Measurements from ENCODE around the gene ARL4D.

Gene ARL4D

DNA sequence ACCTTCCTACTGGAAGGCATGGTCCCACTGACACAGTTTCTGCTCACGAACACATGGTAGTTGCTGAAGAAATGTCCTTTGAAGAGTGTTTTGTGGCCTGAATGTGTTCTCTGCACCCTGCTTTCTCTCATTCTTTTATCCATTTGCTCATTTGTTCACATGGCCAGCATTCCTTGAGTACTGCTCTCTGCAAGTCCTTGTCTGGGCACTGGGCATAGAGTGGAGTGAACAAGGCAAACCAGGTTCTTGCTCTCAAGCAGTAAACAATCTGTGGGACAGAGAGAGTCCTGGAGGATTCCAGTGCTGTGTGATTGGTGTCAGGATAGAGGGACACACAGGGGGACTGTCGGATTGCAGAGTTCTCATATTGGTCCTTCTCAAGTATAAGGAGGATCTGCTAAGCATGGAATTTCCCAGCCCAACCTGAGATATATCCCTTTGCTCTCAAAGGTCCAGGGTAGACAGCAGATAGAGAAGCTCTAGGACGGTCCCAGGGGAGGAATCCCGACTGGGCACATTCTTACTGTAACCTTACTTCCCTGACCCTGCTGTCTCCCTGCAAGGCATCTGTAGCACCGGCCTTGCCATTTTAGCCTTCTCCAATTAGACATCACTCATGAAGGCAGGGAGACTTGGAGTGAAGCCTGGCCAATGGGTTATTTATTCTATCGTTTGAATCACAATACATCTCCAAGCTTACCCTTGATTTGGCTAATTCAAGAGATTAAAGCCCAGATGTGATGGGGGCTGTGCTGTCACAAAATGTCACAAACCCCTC lies 32.3 kb downstream of the ARL4D start:
- ATAC-seq: no peak

DNA sequence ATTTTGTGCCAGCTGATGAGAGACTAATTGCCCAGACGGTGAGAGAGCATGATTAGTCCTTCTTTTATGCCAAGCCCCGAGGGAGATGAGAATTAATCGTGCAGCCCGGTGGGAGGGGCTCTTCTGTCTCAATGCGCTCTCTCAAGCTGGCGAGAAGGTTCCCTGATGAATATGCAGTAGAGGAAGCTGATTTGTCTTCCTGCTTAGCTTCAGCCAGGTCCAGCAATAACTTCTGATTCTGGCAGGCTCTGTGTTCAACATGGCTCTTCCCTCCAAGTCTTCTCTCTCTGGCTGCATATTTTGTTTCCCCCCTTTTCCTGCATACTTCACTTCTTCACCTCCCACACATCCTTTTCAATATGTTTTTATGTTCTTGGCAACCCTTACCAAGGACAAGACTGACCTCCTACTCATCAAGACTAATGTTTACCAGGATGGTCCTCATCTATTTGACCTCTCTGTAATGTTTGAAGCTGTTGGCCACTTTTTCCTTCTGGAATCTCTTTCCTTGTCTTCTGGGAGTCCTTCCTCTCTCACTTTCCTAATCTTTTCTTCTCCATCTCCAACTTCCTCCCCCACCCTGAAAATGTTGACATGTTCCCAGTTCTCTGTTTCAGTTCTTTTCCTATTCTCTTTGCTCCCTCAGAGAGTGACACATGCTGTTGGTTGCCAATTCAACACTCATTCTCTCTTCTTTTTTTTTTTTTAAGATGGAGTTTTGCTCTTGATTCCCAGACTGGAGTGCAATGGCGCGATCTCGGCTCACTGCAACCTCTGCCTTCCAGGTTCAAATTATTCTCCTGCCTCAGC lies 33.1 kb downstream of the ARL4D start:
- no peak for ATAC-seq

DNA sequence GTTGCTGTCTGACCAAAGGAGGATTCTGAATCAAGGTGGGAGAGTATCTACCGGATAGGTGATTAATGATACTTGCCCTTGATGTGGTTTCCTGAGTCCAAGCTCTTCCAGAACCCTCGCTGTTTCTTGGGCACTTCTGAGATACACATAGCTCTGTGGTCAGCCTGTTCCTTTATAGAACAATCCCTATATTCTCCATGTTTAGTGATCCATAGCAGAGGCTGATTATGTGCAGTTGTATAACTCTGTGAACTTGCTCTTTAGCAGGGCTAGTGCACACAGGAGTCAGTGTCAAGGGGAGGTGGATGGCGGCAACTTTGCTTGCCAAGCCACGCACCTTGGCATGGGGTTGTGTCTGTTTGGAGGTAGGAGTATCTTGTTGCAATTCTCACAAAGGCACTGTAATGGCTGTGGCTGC lies 36.1 kb downstream of the ARL4D start:
- no peak for ATAC-seq

DNA sequence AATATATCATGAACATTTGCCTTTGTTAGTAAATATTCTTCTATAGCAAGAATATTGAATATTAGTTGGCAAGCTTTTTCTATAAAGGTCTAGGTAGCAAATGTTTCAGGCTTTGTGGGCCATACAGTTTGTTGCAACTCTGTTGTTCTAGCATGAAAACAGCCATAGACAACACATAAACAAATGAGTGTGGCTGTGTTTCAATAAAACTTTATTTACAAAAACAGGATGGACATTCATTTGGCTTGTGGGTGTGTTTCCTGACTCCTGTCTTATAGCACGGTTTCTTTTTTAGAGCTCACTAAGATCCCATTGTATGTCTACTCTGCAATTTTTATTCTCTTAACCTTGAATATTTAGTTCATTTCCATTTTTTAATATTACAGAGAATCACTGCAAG lies 39.0 kb downstream of the ARL4D start:
- ATAC-seq: no peak

DNA sequence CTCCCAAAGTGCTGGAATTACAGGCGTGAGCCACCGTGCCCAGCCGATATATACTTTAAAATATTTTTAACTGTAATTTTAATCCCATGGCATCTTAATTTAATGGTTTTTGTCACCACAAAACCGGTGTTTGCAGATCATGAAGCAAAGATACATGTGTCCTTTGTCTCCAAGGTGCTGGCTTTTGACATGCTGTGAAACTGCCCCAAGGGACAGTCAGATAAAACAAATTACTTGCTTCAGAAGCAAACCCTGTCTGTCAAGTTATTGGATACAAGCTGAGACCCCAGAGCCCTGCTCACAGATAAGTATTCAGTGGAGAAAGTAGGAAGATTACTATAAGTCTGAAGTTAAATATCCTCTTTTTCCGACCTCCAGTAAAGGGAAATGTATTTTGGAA lies 39.8 kb downstream of the ARL4D start:
- ATAC-seq: no peak

DNA sequence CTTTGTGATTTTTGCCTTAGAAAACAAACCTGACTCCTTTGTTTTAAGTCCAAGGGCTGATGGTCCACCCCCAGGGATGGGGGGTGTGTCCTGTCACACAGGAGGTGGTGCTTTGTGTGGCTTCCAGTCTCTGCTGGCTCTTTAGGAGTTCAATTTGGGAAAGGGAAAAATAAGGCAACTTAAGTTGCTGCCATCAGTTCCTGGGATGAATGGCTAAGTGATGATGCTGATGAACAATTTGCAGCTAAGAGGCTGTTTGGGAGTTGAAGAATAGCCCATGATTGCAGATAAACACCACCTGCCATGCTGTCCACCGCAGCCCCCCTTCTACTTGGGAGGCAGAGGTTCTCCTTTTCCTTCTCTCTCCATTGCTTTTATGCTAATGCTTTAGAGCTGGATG lies 40.2 kb downstream of the ARL4D start:
- no peak for ATAC-seq

DNA sequence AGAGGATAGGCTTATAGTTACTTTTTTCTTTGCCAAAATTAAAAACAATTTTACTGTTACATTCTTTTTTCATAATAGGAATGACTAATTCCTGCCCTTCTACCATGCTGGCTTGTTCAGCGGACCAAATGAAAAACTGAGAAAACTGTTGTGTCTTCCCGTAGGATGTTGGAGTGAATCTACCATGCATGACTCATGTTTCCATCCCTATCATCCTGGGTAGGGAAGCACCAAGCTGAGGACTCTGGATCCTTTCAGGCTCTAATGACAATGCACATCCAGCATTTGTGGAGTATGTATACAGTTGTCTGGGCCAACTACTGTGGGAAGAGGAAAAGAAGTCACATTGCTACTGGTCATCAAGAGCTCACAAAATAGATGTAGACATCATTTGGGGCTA lies 43.9 kb downstream of the ARL4D start:
- no peak for ATAC-seq

DNA sequence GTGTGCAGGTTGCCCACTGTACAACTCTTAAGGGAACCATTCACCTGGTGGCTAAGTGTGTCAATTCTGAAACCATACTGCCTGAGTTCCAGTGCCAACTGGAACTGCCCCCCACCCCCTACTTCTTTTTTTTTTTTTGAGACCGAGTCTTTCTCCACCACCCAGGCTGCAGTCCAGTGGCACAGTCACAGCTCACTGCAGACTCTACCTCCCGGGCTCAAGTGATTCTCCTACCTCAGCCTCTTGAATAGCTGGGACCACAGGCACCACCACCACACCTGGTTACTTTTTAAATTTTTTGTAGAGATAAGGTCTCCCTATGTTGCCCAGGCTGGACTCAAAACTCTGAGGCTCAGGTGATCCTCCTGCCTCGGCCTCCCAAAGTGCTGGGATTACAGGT lies 44.6 kb downstream of the ARL4D start:
- ATAC-seq: no peak

DNA sequence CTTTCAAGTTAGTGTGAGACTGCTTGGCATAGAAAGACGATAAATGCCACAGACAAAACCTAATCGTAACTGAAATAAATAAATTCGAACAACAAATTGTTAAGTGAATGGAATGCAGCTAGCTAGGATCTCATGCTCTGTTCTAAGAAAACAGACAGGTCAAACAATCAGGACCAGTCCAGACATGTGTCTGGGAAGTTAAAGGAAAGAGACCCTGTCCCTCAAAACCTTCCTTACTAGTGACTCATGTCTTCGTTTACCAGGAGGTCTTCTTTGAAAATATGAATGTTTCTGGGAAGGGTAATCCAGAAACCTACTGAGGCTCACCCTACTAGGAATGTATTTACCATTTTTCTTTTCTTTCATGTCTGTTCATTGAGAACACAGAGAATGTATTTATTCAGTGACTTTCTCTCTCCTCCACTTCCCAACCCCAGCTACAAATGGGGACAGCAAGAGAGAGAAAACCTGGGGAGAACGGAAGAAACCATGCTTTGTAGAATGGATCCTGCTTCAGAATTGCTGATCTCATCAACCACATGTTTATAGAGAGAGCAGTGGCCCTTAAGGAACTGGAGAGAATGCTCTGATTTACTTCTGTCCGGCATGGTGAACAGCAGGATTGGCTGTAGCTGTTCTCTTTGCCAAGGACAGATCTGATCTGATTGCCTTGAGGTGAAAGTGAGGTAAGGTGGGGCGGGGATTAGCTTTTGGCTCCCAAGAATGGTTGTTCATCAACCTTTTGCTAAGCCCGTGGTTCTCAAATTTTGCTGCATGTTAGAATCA lies 45.6 kb downstream of the ARL4D start:
- ATAC-seq: no peak

DNA sequence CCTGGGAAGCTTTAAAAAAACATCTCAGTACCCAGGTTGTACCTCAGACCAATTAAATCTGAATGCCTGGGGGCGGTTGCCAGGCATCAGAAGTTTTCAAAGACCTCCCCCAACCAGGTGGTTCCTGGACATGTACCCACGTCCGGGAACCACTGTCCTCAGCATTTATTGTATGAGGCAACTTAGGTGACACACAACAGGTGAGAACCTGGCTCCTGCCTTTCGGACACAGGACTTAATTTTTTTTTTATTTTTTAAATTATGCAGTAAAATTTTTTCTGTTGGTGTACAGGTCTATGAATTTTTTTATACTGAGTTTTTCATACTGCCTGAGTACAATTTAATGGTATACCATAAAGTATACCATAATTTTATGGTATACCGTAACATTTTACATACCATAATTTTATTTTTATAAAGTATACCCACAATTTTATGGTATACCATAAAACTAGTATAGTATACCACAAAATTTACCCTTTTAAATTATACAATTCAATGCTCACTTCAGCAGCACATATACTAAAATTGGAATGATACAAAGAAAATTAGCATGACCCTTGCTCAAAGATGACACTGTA lies 46.3 kb downstream of the ARL4D start:
- ATAC-seq: no peak

DNA sequence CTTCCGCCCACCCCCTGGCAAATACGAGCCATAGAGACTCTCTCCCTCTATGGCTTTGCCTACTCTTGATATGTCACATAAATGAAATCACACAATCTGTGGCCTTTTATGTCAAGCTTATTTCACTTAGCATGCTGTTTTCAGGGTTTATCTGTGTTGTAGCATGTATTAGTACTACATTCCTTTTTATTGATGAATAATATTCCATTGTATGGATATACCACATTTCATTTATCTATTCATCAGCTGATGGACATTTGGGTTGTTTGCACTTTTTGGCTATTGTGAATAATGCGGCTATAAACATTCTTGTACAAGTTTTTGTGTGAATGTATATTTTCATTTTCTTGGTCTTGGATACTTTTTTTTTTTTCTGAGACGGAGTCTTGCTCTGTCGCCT lies 48.0 kb downstream of the ARL4D start:
- no peak for ATAC-seq

DNA sequence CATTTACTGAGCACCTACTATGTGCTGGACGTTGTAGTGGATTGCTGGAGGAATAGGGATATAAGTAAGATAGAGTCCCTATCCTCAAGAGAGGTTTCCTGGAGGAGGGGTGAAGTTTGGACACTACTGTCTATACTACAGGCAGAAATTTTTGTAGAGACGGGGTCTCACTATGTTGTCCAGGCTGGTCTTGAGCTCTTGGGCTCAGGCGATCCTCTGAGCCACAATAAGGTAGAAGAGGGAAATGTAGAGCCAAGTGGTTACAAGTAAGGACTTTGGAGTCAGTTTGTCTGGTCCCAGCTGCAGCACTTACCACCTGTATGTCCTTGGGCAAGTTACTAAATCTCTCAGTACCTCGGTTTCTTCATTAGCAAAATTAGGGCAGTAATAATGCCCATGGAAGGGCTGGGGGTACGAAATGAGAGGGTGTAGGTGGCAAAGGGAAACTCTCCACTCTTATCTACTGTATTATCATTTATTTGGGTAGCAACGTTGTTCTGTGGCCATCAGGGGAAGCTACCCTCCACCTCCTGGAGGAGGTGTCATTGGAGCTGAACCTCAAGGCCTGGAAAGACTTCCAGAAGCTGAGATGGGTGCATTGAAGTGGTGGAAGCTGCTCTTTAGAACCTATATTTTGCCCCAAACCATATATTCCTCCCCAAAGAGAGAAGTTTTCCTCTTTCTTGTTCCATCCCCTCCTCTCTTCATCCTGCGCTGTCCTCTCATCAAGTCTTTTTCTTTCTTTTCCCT lies 50.1 kb downstream of the ARL4D start:
- ATAC-seq: no peak

DNA sequence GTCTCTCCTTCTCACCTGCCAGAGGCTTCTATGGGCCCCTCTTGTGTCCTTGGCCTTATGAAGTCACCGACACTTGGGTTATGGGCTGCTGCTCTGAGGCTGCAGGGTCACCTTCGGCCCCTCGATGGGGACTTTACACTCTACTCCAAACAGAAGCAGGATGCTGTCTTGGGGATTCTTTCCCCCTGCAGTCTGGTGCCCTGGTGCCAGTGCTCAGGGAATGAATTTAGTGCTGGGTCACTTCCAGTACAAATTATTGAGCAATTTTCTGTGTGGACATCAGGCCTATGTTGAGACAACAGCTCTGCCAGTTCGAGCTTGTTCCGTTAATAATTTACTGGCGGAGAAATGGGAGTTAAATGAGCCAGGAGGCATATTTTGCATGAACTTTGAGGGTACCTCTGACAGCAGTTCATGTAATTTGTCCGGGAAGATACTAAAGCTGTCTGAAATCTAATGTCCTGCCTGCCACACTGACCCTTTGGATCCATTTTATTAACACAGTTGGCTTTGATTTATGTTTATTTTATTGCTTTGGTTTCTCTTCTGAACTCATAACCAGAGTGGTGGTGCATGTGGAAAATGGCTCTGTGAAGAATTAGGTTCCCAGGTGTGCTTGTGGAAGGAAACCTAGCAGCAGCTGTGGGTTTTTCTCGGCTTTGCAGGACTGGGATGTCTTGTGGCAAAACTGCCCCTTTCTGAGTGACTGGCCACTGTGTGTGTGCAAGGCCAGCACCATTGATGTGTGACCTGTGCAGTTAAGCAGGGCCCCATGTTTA lies 50.9 kb downstream of the ARL4D start:
- no peak for ATAC-seq
